ENCODE data around the gene BTBD10. TPM values are rescaled to one million over a fixed set of nuclear protein-coding genes. Genes with fewer than 3 reads are reported as not detected.

BTBD10 gene
- total RNA-seq, 1 experiment from 2014 or later = 23.3 TPM

DNA sequence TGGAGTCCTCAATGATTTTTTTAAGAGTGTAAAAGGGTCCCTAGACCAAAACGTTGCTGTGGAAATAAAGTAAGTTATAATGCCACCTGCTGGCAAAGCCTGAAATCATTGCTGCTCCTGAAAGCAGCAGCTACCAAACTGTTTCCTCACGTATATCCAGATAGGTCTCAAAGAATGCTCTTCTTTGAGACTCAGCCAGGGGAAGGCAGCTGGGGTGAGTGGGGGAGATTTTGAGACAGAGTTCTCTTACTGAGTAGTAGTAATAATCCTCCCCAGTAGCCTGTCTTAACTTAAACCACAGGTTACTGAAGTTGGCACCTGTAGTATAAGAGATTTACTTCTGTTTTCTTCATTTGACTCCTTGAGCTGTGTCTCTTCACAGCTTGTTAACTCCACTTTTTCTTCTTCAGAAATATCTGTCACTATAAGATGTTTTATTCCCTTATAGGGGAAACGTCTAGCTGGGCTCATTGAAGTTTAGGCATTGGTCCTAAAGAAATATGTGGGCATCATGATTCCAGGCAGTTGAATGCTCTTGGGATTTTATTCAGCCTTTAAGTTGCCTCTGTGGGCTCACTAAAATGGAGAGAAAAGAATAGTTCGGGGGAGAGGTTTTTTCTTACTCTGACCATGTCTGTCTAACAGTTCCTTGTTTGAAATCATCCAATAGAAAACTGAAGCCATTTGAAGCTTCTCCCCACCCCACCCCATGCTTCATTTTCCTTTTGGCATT, 77.9 kb downstream of the BTBD10 start:
- Histone ChIP-seq H3K14ac (ENCODE audit: insufficient read depth, low read length) (no peak overlapping the region), H3K23me2 (ENCODE audit: insufficient read length, low read depth, low read length, poor library complexity, severe bottlenecking) (no peaks in the 10 kb centered on the region), H3K9me3 (ENCODE audit: control insufficient read depth, low read depth, low read length) (no peaks in the 10 kb centered on the region), H3K4me2 (ENCODE audit: insufficient read depth, insufficient read length, low read length) (no peak overlapping the region), H2BK15ac (ENCODE audit: low read depth, low read length) (no peak overlapping the region), H3K27ac (ENCODE audit: insufficient read length, low read depth, low read length) (no peak overlapping the region), H4K8ac (replicated peaks; ENCODE audit: insufficient read length, low read depth, low read length) (no peak overlapping the region), H2BK20ac (ENCODE audit: low read depth, low read length, poor library complexity, severe bottlenecking) (no peak overlapping the region), H2BK120ac (ENCODE audit: low read depth, low read length, poor library complexity, severe bottlenecking) (no peak overlapping the region), H3T11ph (ENCODE audit: low read length) (no peak overlapping the region), H3K18ac (ENCODE audit: insufficient read length, low read depth, low read length) (no peak overlapping the region), H4K20me1 (ENCODE audit: control insufficient read depth, insufficient read depth, insufficient read length) (no peaks in the 10 kb centered on the region), H3K4ac (ENCODE audit: low read depth, low read length) (no peak overlapping the region), H2AFZ (ENCODE audit: low read length) (no peak overlapping the region), H3K79me2 (ENCODE audit: insufficient read depth, low read length) (no peaks in the 10 kb centered on the region), H3K23ac (ENCODE audit: insufficient read length, low read depth, low read length) (no peak overlapping the region), H3K9ac (ENCODE audit: extremely low read depth, insufficient read length, low read length) (no peak overlapping the region), H3K56ac (ENCODE audit: insufficient read length, low read depth, low read length) (no peak overlapping the region), H3K79me1 (ENCODE audit: insufficient read depth, low read depth, low read length, poor library complexity, severe bottlenecking) (no peaks in the 10 kb centered on the region), H3K4me1 (ENCODE audit: insufficient read depth, low read length) (no peaks in the 10 kb centered on the region), H4K91ac (ENCODE audit: insufficient read length, low read depth, low read length) (no peak overlapping the region), H2BK5ac (ENCODE audit: insufficient read length, low read length) (no peak overlapping the region), H2BK12ac (ENCODE audit: insufficient read length, low read depth, low read length) (no peak overlapping the region), H3K27me3 (ENCODE audit: insufficient read depth, low read length) (no peaks in the 10 kb centered on the region), H2AK5ac (ENCODE audit: insufficient read length, low read length) (no peak overlapping the region), H4K5ac (ENCODE audit: insufficient read length, low read depth, low read length) (no peak overlapping the region)
- TF ChIP-seq, protein P1, sequence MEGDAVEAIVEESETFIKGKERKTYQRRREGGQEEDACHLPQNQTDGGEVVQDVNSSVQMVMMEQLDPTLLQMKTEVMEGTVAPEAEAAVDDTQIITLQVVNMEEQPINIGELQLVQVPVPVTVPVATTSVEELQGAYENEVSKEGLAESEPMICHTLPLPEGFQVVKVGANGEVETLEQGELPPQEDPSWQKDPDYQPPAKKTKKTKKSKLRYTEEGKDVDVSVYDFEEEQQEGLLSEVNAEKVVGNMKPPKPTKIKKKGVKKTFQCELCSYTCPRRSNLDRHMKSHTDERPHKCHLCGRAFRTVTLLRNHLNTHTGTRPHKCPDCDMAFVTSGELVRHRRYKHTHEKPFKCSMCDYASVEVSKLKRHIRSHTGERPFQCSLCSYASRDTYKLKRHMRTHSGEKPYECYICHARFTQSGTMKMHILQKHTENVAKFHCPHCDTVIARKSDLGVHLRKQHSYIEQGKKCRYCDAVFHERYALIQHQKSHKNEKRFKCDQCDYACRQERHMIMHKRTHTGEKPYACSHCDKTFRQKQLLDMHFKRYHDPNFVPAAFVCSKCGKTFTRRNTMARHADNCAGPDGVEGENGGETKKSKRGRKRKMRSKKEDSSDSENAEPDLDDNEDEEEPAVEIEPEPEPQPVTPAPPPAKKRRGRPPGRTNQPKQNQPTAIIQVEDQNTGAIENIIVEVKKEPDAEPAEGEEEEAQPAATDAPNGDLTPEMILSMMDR (conservative IDR thresholded peaks at IDR 0.05) = peak; percentile 79
- H3K9me3 Mint-ChIP-seq = no peaks in the 10 kb centered on the region
- H3K4me3 Mint-ChIP-seq = no peak overlapping the region
- no CpG with 5 or more reads among the region's 4 CpGs for WGBS (ENCODE audit: extremely low coverage, insufficient read length, low lambda C conversion rate)
- DNase-seq = peak; percentile 54
- H3K36me3 Mint-ChIP-seq (ENCODE audit: insufficient read depth in 1 of 3, low read depth in 3 of 3) = peaks cover 0 to 12% (median 8%) of the 10 kb centered on the region in 3 experiments; a peak in 5 of 7 replicates
- H3K4me1 Mint-ChIP-seq = no peaks in the 10 kb centered on the region
- no peaks in the 10 kb centered on the region for H3K27me3 Mint-ChIP-seq (ENCODE audit: low read depth)
- H3K27ac Mint-ChIP-seq = no peak overlapping the region

Data from H9 (cell line).